A673 (cell line): ENCODE measurements around the gene MRPL48.

Experiments
- CTCF ChIP-seq: fragments of 300-800, 200-600 bp; sonication (generic); conservative IDR thresholded peaks from 2 replicates; pipeline ENCODE4 v1.5.1; 2017; ENCODE audit warnings: low read depth, mild to moderate bottlenecking, antibody characterized with exemption, low read length, moderate library complexity, mixed read lengths
- EZH2 ChIP-seq: fragments of 200-600 bp; sonication (generic); IDR thresholded peaks from 2 replicates; pipeline ENCODE4 v1.6.1; 2017; ENCODE audit warnings: borderline replicate concordance, low read depth, mild to moderate bottlenecking, mixed read lengths, antibody characterized with exemption, low read length; ENCODE audit not compliant: poor library complexity, severe bottlenecking

GRCh38 chr11:73766763-73767162 lies 20.9 kb upstream of the MRPL48 start:
- TF ChIP-seq EZH2 (no peak), CTCF (no peak)
